HepG2 (cell line): Measurements from ENCODE around the gene NAPB. TPM values are rescaled to one million over a fixed set of nuclear protein-coding genes. Genes with fewer than 3 reads are reported as not detected.
A peak's percentile ranks its signal among the peaks of the same experiment; 100 is the strongest.

Experiments used
- ATAC-seq: fragments of 200-7000 bp; cut with Tn5 transposase; 3 replicates; pipeline ENCODE4 v1.9.1; 2020; ENCODE audit warnings: mild to moderate bottlenecking, moderate library complexity
- BruUV-seq: library from RNA; stranded (reverse); fragments of 400-500 nt; replicated peaks from 2 replicates; lab custom pipeline; 2021; lab: Mats Ljungman, UMichigan
- CTCF ChIA-PET: fragments of 300-600 bp; formaldehyde crosslinking; extraction: SDS; loops from one replicate; lab custom pipeline; 2021; ENCODE audit warnings: low total read pairs, inconsistent platforms, low intra/inter-chr PET ratio; lab: Yijun Ruan, JAX
- POLR2A ChIA-PET: fragments of 350-600 bp; sonication (Branson Sonifier 250); formaldehyde crosslinking; loops from one replicate; lab custom pipeline; 2020; ENCODE audit warnings: antibody characterized with exemption, inconsistent platforms; lab: Yijun Ruan, JAX
- DNase-seq: peaks from one replicate; pipeline ENCODE4 v3.0.0-alpha.2; 2015; ENCODE audit warnings: low spot score
- FAIRE-seq: peaks from 3 replicates; lab custom pipeline; 2011; peaks lifted over from hg19 to GRCh38; lab: Jason Lieb, UNC
- H2AFZ ChIP-seq: one replicate; pipeline ENCODE4 v1.6.1; 2011; ENCODE audit warnings: low read length, inconsistent platforms
- H3K27ac ChIP-seq: fragments of 300-600 bp; 3 replicates; pipeline ENCODE4 v1.8.0; 2011; ENCODE audit warnings: mixed run types, mild to moderate bottlenecking, mixed read lengths, low read length, inconsistent platforms; ENCODE audit not compliant: insufficient read depth; ENCODE audit errors: extremely low read length
- H3K27me3 ChIP-seq, 2 experiments: fragments of 200-600 bp in 1 of 2; 2 replicates in 1 of 2; 3 replicates in 1 of 2; pipeline versions ENCODE4 v1.6.0 to v1.8.0; 2011; ENCODE audit warnings: low read length in 2 of 2, mild to moderate bottlenecking in 2 of 2, moderate library complexity in 2 of 2, inconsistent platforms in 1 of 2; ENCODE audit not compliant: insufficient read depth in 2 of 2, control insufficient read depth in 1 of 2
- H3K36me3 ChIP-seq, 2 experiments: fragments of 200-600 bp in 1 of 2; replicated peaks in 1 of 2; 2 replicates in 1 of 2; 3 replicates in 1 of 2; pipeline versions ENCODE4 v1.5.1 to v1.8.0; 2011; ENCODE audit warnings: low read length in 2 of 2, inconsistent platforms in 1 of 2; ENCODE audit not compliant: insufficient read depth in 2 of 2, control insufficient read depth in 1 of 2
- H3K4me1 ChIP-seq: 2 replicates; pipeline ENCODE4 v1.5.1; 2012; ENCODE audit warnings: low read length, inconsistent platforms; ENCODE audit not compliant: insufficient read depth
- H3K4me2 ChIP-seq: 2 replicates; pipeline ENCODE4 v1.6.0; 2011; ENCODE audit warnings: low read depth, low read length, inconsistent platforms
- H3K4me3 ChIP-seq, 3 experiments: fragments of 200-600 bp in 1 of 3; sonication (generic), shearing (Covaris generic) in 1 of 3; replicated peaks in 1 of 3; 2 replicates each; pipeline ENCODE4 v1.5.1; 2011 to 2016; ENCODE audit warnings: low read length in 3 of 3, inconsistent platforms in 2 of 3, low read depth in 2 of 3, mild to moderate bottlenecking in 2 of 3, control low read depth in 1 of 3, mixed read lengths in 1 of 3; ENCODE audit not compliant: insufficient read depth in 1 of 3
- H3K79me2 ChIP-seq: one replicate; pipeline ENCODE4 v1.6.1; 2011; ENCODE audit warnings: low read length, inconsistent platforms; ENCODE audit not compliant: insufficient read depth
- H3K9ac ChIP-seq: 2 replicates; pipeline ENCODE4 v1.6.0; 2011; ENCODE audit warnings: mild to moderate bottlenecking, low read depth, low read length, inconsistent platforms; ENCODE audit not compliant: insufficient read depth
- H3K9me3 ChIP-seq: 2 replicates; pipeline ENCODE4 v1.5.1; 2012; ENCODE audit warnings: mild to moderate bottlenecking, low read length
- H4K20me1 ChIP-seq: 2 replicates; pipeline ENCODE4 v1.6.0; 2011; ENCODE audit warnings: inconsistent platforms, mild to moderate bottlenecking, low read length, moderate library complexity; ENCODE audit not compliant: insufficient read depth
- ETS1 ChIP-seq: sonication (generic); formaldehyde crosslinking; IDR thresholded peaks from 2 replicates; pipeline ENCODE4 v1.4.0; 2020; ENCODE audit warnings: missing genetic modification reagents
- FOXA1 ChIP-seq, 2 experiments: fragments of 450-650 bp in 1 of 2; sonication (generic) in 1 of 2; formaldehyde crosslinking in 1 of 2; IDR thresholded peaks; 2 replicates each; pipeline versions ENCODE4 v1.4.0 to v1.6.1; 2016 to 2020; ENCODE audit warnings: missing genetic modification reagents in 1 of 2
- HMG20B ChIP-seq: conservative IDR thresholded peaks from 2 replicates; pipeline ENCODE4 v1.6.1; 2016; ENCODE audit warnings: missing genetic modification reagents, missing compliant biosample characterization
- HMGXB3 ChIP-seq: sonication (generic); formaldehyde crosslinking; IDR thresholded peaks from 2 replicates; pipeline ENCODE4 v1.4.0; 2020; ENCODE audit warnings: missing genetic modification reagents, borderline replicate concordance
- NFE2L1 ChIP-seq: sonication (generic); formaldehyde crosslinking; IDR thresholded peaks from 2 replicates; pipeline ENCODE4 v1.4.0; 2020; ENCODE audit warnings: missing genetic modification reagents, mild to moderate bottlenecking, borderline replicate concordance
- SAP130 ChIP-seq: IDR thresholded peaks from 2 replicates; pipeline ENCODE4 v1.6.1; 2016; ENCODE audit warnings: low read depth
- SOX13 ChIP-seq, 3 experiments: fragments of 450-650 bp in 1 of 3; sonication (generic) in 1 of 3; formaldehyde crosslinking in 1 of 3; IDR thresholded peaks in 2 of 3; conservative IDR thresholded peaks in 1 of 3; 2 replicates each; pipeline versions ENCODE4 v1.5.0 to v1.6.1; 2016 to 2020; ENCODE audit warnings: antibody characterized with exemption in 1 of 3, mild to moderate bottlenecking in 1 of 3, missing compliant biosample characterization in 1 of 3, missing genetic modification reagents in 1 of 3, moderate library complexity in 1 of 3
- SP5 ChIP-seq: IDR thresholded peaks from 2 replicates; pipeline ENCODE4 v1.6.1; 2016; ENCODE audit warnings: low read depth, borderline replicate concordance
- THRA ChIP-seq: sonication (generic); formaldehyde crosslinking; IDR thresholded peaks from 2 replicates; pipeline ENCODE4 v1.4.0; 2020; ENCODE audit warnings: missing genetic modification reagents, borderline replicate concordance
- XBP1 ChIP-seq: sonication (generic); formaldehyde crosslinking; IDR thresholded peaks from 2 replicates; pipeline ENCODE4 v1.5.0; 2020; ENCODE audit warnings: missing genetic modification reagents
- ZFAT ChIP-seq: sonication (generic); formaldehyde crosslinking; conservative IDR thresholded peaks from 2 replicates; pipeline ENCODE4 v1.8.1; 2023; ENCODE audit warnings: missing genetic modification reagents, inconsistent platforms
- ZNF432 ChIP-seq: sonication (generic); formaldehyde crosslinking; IDR thresholded peaks from 2 replicates; pipeline ENCODE4 v1.5.0; 2020; ENCODE audit warnings: missing genetic modification reagents, mild to moderate bottlenecking, borderline replicate concordance
- ZNF607 ChIP-seq: sonication (generic); formaldehyde crosslinking; IDR thresholded peaks from 2 replicates; pipeline ENCODE4 v1.5.1; 2020; ENCODE audit warnings: missing genetic modification reagents, mild to moderate bottlenecking, borderline replicate concordance
- ZSCAN29 ChIP-seq: sonication (generic); formaldehyde crosslinking; conservative IDR thresholded peaks from 2 replicates; pipeline ENCODE4 v1.4.0; 2020; ENCODE audit warnings: mild to moderate bottlenecking, missing genetic modification reagents
- WGBS: methylation state at CpG from one replicate; pipeline ENCODE4 v1.1.6; 2017; ENCODE audit warnings: low lambda C conversion rate; 5-methylcytosine and 5-hydroxymethylcytosine counted together
- in situ Hi-C: cut with HindIII; loops from 2 replicates; pipeline ENCODE4 v1.10.0; 2017; ENCODE audit warnings: low pct_unique_long_range_greater_than_20kb; ENCODE audit not compliant: extremely low pct_ligation_motif_present
- intact Hi-C: fragments of 100-400 bp; cut with micrococcal nuclease; formaldehyde crosslinking; loops from one replicate; pipeline ENCODE4 v1.10.0; 2022; ENCODE audit not compliant: unreplicated experiment
- polyA plus RNA-seq, 8 experiments: library from polyadenylated mRNA; depleted of rRNA in 3 of 8; stranded (reverse) in 7 of 8; unstranded in 1 of 8; fragments of >200 nt; fragmentation: Illumina TruSeq in 4 of 8; extraction: Trizol in 4 of 8; gene quantifications; 2 replicates each; pipeline versions ENCODE4 v1.2.1 to v1.2.3, GENCODE V29; 2011 to 2016; ENCODE audit warnings: low read depth in 4 of 8, missing spikeins in 1 of 8, mixed read lengths in 1 of 8; ENCODE audit not compliant: insufficient read depth in 1 of 8
- total RNA-seq, 5 experiments: library from RNA; depleted of rRNA; stranded (reverse); fragments of >200 nt; fragmentation: Illumina TruSeq; extraction: Trizol; gene quantifications; 2 replicates each; pipeline ENCODE4 v1.2.3, GENCODE V29; 2016; ENCODE audit warnings: low read depth in 1 of 5

Gene NAPB
- total and polyA plus RNA-seq, 2 of the 13 experiments (the other 11 are each of a cell fraction or from before 2014, with no cell fraction given) = 15.2 to 16.1 TPM

- Histone ChIP-seq H2AFZ (no peak overlapping the region), H3K4me3 (no peak overlapping the region), H3K27ac (no peak overlapping the region), H3K9ac (no peak overlapping the region), H3K36me3 (peaks cover 0 to 4% of the 10 kb centered on the region in 2 experiments; a peak in 2 of 5 replicates), H3K9me3 (no peaks in the 10 kb centered on the region), H3K4me1 (peaks cover 65% of the 10 kb centered on the region), H3K27me3 (no peaks in the 10 kb centered on the region), H4K20me1 (peaks cover 43% of the 10 kb centered on the region), H3K4me2 (no peak overlapping the region), H3K79me2 (peaks cover 99% of the 10 kb centered on the region)
- FAIRE-seq (no peak), ATAC-seq (peak; percentile 89), DNase-seq (peak; percentile 70)
- in situ Hi-C loops = no loop called here
- POLR2A ChIA-PET = interaction anchor here (1.2 to 1.7 kb wide), 2 partner anchors 9 to 62 kb away, joined by 3 to 8 read pairs; partner anchors contain the start of gene NAPB
- 33% methylated on average over 1 of the region's 1 CpG for WGBS
- intact Hi-C loops = no loop called here
- BruUV-seq = no TSS peak
- CTCF ChIA-PET = no interaction called here
- TF ChIP-seq ETS1 (CRISPR knock-in tag) = no peak
- no peak for TF ChIP-seq ZNF607
- peak; percentile 59; the same call in 1 of the 2 replicates for TF ChIP-seq HMG20B (CRISPR knock-in tag)
- TF ChIP-seq THRA (CRISPR knock-in tag) = peak; percentile 72; the same call in 1 of the 2 replicates
- TF ChIP-seq SOX13 (IDR thresholded peaks at IDR 0.05) = no peak
- peak in 1 of 2 experiments; percentile 55; a peak in 2 of 4 replicates for TF ChIP-seq SOX13 (CRISPR knock-in tag; conservative IDR thresholded peaks at IDR 0.05 in 1 of 2, IDR thresholded peaks at IDR 0.05 in 1 of 2)
- no peak for TF ChIP-seq FOXA1 (IDR thresholded peaks at IDR 0.05)
- TF ChIP-seq FOXA1 (CRISPR knock-in tag; IDR thresholded peaks at IDR 0.05) = peak; percentile 52; the same call in 1 of the 2 replicates
- TF ChIP-seq ZNF432 (CRISPR knock-in tag) = no peak
- TF ChIP-seq SAP130 (CRISPR knock-in tag) = peak; percentile 89
- no peak for TF ChIP-seq ZFAT (CRISPR knock-in tag)
- TF ChIP-seq ZSCAN29 (CRISPR knock-in tag) = no peak
- 0 out of 2 replicates have a peak, but pooled peaks have one; percentile 29 for TF ChIP-seq XBP1
- TF ChIP-seq HMGXB3 (CRISPR knock-in tag) = no peak
- no peak for TF ChIP-seq NFE2L1
- TF ChIP-seq SP5 (CRISPR knock-in tag) = peak; percentile 9; the same call in 1 of the 2 replicates
These were observed 9.3 kb downstream of the NAPB start for GRCh38 chr20:23412026-23412425.
